Activated CD4-positive, alpha-beta memory T cell treated with anti-CD3 and anti-CD28 coated beads for 36 hours (primary cell): ENCODE measurements around the gene PGGHG. TPM values are rescaled to one million over a fixed set of nuclear protein-coding genes. Genes with fewer than 3 reads are reported as not detected.

Source experiments
- CTCF ChIA-PET: fragments of 350-600 bp; sonication (Branson Sonifier 250); formaldehyde crosslinking; loops from one replicate; lab custom pipeline; 2021; ENCODE audit warnings: antibody characterized with exemption, inconsistent platforms; lab: Charles Lee
- POLR2A ChIA-PET: fragments of 350-600 bp; sonication (Branson Sonifier 250); formaldehyde crosslinking; loops from one replicate; lab custom pipeline; 2021; ENCODE audit warnings: antibody characterized with exemption; lab: Charles Lee
- DNase-seq: peaks from one replicate; pipeline ENCODE4 v3.0.0-alpha.2; 2020
- H3K27ac Mint-ChIP-seq: one replicate; pipeline ENCODE4 v1.8.0; 2021; ENCODE audit warnings: mixed read lengths
- H3K27me3 Mint-ChIP-seq: one replicate; pipeline ENCODE4 v1.8.0; 2021; ENCODE audit warnings: mixed read lengths
- H3K36me3 Mint-ChIP-seq: one replicate; pipeline ENCODE4 v1.8.0; 2021; ENCODE audit warnings: mixed read lengths
- H3K4me1 Mint-ChIP-seq: one replicate; pipeline ENCODE4 v1.8.0; 2021; ENCODE audit warnings: low read depth, mixed read lengths
- H3K4me3 Mint-ChIP-seq: one replicate; pipeline ENCODE4 v1.8.0; 2021; ENCODE audit warnings: mild to moderate bottlenecking, mixed read lengths
- H3K9me3 Mint-ChIP-seq: one replicate; pipeline ENCODE4 v1.8.0; 2021; ENCODE audit warnings: mixed read lengths
- intact Hi-C: fragments of 100-400 bp; cut with micrococcal nuclease; formaldehyde crosslinking; loops from one replicate; pipeline ENCODE4 v1.15.1; 2023
- total RNA-seq, 2 experiments: library from RNA; stranded (reverse); gene quantifications; one replicate each; pipeline ENCODE4 v1.2.3, GENCODE V29; 2021

The PGGHG gene
- total RNA-seq, 2 experiments from 2014 or later: 74.3 to 75.0 TPM

DNA sequence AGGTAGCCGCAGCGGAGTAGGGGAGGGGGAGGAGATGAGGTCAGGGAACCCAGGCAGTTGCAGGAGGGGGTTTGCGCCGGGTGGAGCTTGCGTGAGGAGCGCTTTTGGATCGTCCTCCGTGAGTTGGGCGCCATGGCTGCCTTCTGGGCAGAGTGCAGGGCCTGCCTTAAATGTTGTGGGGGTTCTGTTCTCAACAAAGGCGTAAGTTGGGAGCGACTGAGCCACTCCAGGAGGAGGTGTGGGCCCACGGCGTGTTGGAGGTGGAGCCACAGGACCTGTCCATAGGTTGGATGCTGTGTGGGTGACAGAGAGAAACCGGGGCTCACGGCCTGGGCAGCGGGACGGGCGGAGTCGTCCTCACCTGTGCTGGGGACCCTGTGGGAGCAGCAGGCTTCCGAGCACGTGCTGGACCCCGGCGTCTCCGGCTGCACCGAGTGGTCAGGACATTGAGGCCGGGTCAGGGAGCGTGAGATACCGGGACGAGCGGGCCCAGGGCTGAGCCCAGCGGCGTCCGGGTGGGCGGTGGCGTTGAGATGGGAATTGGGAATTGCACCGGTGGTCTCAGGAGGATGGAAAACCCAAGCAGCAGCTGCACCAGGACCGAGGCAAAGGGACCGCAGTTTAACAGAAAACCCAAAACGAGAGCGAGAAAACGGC, 977 bp upstream of the PGGHG start:
- peaks cover 4% of the 10 kb centered on the region for H3K36me3 Mint-ChIP-seq

DNA sequence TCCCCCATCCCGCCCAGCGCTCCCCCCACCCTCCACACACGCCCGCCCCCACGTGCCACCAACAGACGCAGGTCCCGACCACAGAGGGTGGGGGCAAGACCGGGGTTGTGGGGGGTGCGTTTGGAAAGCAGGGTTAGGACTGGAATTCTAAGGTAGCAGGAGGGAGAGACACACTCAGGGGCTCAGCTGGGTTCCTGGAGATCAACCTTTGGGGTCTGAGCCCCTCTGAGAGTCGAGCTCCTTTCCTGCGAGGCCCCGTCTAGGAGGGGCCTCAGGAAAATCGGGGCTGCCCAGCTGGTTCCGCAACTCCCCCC, 429 bp downstream of the PGGHG start:
- Mint-ChIP-seq H3K36me3 (peaks cover 4% of the 10 kb centered on the region), H3K27ac (no peak overlapping the region), H3K9me3 (no peaks in the 10 kb centered on the region), H3K4me3 (peak overlapping the region; percentile 65), H3K27me3 (no peaks in the 10 kb centered on the region), H3K4me1 (peaks cover 24% of the 10 kb centered on the region)
- CTCF ChIA-PET: interaction anchor here (0.8 to 1.3 kb wide), 2 partner anchors 21 to 38 kb away, joined by 3 read pairs; no protein-coding TSS in a partner anchor
- POLR2A ChIA-PET: interaction anchor here (1.6 kb wide), 1 partner anchor 82 kb away, joined by 4 read pairs; the partner anchor contains the start of genes BET1L and RIC8A
- intact Hi-C loops: loop anchor here (5.0 kb wide), 1 partner anchor 52 kb away; the partner anchor contains the start of genes PSMD13 and SIRT3
- DNase-seq: peak; percentile 22

More for the DNA sequence above, 977 bp upstream of the PGGHG start:
- intact Hi-C loops: loop anchor here (2.0 to 5.0 kb wide), 3 partner anchors 19 to 51 kb away; partner anchors contain the start of genes PSMD13 and SIRT3
- H3K4me1 Mint-ChIP-seq: peaks cover 31% of the 10 kb centered on the region
- H3K9me3 Mint-ChIP-seq: no peaks in the 10 kb centered on the region
- peak; percentile 73 for DNase-seq
- H3K27me3 Mint-ChIP-seq: no peaks in the 10 kb centered on the region
- CTCF ChIA-PET: interaction anchor here (0.7 to 2.3 kb wide), 6 partner anchors 25 to 109 kb away, joined by 3 to 15 read pairs (median 4); no protein-coding TSS in a partner anchor
- H3K4me3 Mint-ChIP-seq: peak overlapping the region; percentile 96
- POLR2A ChIA-PET: interaction anchor here (0.6 to 2.3 kb wide), 6 partner anchors 19 to 81 kb away, joined by 3 to 9 read pairs (median 4); partner anchors contain the start of genes BET1L and RIC8A
- peak overlapping the region; percentile 95 for H3K27ac Mint-ChIP-seq

DNA sequence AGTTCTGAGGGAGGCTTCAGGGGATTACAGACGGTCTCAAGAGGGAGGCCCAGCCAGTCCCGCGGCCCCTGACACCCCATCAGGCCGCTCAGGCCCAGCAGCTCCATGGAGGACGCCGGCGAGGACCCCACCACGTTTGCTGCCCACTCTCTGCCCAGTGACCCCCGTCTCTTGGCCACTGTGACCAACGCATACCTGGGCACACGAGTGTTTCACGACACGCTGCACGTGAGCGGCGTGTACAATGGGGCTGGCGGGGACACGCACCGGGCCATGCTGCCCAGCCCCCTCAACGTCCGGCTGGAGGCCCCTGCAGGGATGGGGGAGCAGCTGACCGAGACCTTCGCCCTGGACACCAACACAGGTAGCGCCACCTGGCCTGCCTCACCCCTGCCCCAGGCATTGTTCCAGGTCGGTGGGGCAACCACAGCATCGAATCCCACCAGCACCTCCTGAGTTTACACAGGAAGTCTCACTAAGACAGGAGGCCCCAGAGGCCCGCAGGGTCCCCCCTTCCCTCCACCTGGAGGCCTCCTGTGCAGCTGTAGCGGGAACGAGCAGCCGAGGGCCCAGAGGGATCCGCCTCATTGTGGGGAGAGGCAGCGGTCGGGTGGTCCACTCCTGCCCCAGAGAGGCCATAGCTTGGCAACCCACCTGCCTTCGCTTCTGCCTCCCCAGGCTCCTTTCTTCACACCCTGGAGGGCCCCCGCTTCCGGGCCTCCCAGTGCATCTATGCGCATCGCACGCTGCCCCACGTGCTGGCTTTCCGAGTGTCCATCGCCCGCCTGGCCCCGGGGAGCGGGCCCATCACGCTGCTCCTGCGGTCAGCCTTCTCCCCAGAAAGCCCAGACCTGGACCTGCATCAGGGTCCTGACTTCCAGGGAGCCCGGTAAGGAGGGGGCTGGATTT, 1.0 kb downstream of the PGGHG start:
- peak overlapping the region; percentile 65 for H3K4me3 Mint-ChIP-seq
- H3K9me3 Mint-ChIP-seq: no peaks in the 10 kb centered on the region
- H3K27me3 Mint-ChIP-seq: no peaks in the 10 kb centered on the region
- DNase-seq: peak; percentile 10
- ChIA-PET POLR2A (no interaction called here), CTCF (interaction anchor here (1.2 to 1.3 kb wide), 2 partner anchors 10 to 39 kb away, joined by 3 read pairs; no protein-coding TSS in a partner anchor)
- H3K4me1 Mint-ChIP-seq: peaks cover 24% of the 10 kb centered on the region
- peak overlapping the region; percentile 38 for H3K27ac Mint-ChIP-seq
- intact Hi-C loops: loop anchor here (5.0 kb wide), 1 partner anchor 53 kb away; the partner anchor contains the start of genes PSMD13 and SIRT3
- H3K36me3 Mint-ChIP-seq: peaks cover 4% of the 10 kb centered on the region

DNA sequence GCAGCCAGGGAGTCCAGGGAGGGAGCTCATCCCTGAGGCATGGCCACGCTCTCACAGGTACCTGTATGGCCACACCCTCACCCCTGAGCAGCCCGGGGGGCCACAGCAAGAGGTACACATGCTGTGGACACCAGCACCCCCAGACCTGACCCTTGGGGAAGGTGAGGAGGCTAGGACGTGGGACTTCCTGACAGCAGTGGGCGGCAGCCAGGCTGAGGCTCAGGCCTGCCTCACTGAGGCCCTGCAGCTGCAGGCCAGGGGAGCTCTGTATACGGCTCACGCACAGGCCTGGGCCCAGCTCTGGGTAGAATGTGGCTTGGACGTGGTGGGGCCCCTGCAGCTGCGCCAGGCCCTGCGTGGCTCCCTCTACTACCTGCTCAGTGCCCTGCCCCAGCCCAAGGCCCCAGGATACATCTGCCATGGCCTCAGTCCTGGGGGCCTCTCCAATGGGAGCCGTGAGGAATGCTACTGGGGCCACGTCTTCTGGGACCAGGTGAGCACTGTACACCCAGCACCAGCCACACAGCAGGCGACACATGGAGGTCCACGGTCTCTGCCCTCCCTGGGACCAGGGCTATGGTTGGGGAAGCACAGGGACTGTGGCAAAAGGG, 1.8 kb downstream of the PGGHG start:
- Mint-ChIP-seq H3K4me1 (peaks cover 24% of the 10 kb centered on the region), H3K36me3 (peaks cover 4% of the 10 kb centered on the region), H3K4me3 (peak overlapping the region; percentile 41), H3K9me3 (no peaks in the 10 kb centered on the region), H3K27ac (no peak overlapping the region), H3K27me3 (no peaks in the 10 kb centered on the region)
- peak; percentile 10 for DNase-seq
- CTCF ChIA-PET: interaction anchor here (1.2 to 2.0 kb wide), 2 partner anchors 11 to 15 kb away, joined by 3 to 6 read pairs; no protein-coding TSS in a partner anchor
- POLR2A ChIA-PET: no interaction called here
- intact Hi-C loops: no loop called here

DNA sequence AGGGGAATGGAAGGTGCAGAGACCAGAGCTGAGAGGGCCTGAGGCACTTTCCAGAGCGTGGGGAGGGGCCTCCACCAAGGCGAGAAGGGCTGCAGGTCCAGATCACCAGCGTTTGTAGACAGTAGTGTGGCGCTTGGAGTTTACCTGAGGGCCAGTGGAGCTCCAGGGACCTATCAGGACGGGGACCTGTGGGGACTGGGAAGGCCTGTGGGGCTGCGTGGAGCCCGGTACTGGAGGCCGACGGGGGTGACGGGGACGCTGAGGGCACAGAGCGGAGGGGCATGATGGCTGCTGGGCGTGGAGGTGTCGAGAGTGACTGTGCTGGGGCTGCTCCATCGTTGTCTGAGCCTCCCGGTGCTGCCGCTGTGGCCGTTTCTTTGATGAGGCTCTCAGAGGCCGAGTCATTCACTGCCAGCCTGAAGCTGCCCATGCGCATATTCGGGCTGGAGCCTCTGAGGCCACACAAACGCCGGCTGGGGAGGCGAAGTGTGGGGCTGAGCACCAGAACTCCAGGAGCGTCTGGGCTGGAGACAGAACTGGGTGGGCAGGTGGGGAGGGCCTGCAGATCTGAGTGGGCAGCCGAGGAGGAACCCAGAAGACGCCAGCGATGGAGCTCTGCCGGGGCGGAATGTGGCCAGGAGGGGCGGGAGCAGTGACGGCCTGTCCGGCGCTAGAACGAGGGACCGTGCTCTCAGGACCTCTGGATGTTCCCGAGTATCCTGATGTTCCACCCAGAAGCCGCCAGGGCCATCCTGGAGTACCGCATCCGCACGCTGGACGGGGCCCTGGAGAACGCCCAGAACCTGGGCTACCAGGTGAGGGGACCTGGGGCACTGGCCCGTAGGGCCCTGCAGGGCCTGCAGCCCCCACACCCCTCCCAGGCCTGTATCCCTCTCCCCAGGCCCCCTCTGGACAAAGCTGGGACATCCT, 2.6 kb downstream of the PGGHG start:
- intact Hi-C loops: no loop called here
- Mint-ChIP-seq H3K4me1 (peaks cover 24% of the 10 kb centered on the region), H3K4me3 (peak overlapping the region; percentile 7), H3K36me3 (peaks cover 4% of the 10 kb centered on the region), H3K27me3 (no peaks in the 10 kb centered on the region), H3K27ac (peak overlapping the region; percentile 10), H3K9me3 (no peaks in the 10 kb centered on the region)
- POLR2A ChIA-PET: no interaction called here
- DNase-seq: no peak
- CTCF ChIA-PET: interaction anchor here (1.2 to 2.0 kb wide), 2 partner anchors 12 to 14 kb away, joined by 3 to 6 read pairs; no protein-coding TSS in a partner anchor

DNA sequence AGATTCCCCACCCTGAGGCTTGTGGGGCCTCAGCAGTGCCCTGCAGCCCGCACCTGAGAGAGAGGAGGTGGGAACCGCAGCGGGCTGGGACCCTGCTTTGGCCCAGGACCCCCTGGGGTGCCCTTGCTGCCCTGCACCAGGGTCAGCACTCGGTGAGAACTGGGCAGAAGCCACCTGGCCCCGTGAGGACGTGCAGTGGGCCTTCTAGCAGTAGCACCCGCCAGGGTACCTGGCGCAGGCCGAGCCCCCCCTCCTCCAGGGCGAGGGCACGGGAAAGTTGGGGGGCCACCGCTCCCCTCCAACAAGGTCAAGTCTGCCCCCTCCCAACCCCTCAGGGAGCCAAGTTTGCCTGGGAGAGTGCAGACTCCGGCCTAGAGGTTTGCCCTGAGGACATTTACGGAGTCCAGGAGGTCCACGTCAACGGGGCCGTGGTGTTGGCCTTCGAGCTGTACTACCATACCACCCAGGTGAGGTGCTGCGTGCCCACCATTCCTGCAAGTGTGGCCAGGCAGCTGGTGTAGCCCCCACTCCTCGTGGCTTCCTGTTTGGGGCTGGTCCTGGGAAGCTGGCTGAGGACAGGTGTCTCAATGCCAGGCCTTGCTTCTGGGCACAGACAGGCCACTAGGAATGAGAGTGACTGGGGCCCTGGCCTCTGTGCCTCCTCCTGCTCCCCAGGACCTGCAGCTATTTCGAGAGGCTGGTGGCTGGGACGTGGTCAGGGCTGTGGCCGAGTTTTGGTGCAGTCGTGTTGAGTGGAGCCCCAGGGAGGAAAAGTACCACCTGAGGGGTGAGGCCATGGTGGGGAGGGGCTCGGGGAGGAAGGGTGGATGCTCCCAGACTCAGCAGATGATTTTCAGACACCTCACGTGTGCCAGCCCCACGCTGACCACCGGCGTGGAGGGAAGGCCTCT, 3.5 kb downstream of the PGGHG start:
- peaks cover 20% of the 10 kb centered on the region for H3K4me1 Mint-ChIP-seq
- intact Hi-C loops: no loop called here
- H3K36me3 Mint-ChIP-seq: peaks cover 4% of the 10 kb centered on the region
- no peak for DNase-seq
- CTCF ChIA-PET: interaction anchor here (2.0 kb wide), 1 partner anchor 13 kb away, joined by 6 read pairs; no protein-coding TSS in a partner anchor
- no peaks in the 10 kb centered on the region for H3K9me3 Mint-ChIP-seq
- H3K27me3 Mint-ChIP-seq: no peaks in the 10 kb centered on the region
- POLR2A ChIA-PET: no interaction called here
- H3K27ac Mint-ChIP-seq: no peak overlapping the region
- no peak overlapping the region for H3K4me3 Mint-ChIP-seq

DNA sequence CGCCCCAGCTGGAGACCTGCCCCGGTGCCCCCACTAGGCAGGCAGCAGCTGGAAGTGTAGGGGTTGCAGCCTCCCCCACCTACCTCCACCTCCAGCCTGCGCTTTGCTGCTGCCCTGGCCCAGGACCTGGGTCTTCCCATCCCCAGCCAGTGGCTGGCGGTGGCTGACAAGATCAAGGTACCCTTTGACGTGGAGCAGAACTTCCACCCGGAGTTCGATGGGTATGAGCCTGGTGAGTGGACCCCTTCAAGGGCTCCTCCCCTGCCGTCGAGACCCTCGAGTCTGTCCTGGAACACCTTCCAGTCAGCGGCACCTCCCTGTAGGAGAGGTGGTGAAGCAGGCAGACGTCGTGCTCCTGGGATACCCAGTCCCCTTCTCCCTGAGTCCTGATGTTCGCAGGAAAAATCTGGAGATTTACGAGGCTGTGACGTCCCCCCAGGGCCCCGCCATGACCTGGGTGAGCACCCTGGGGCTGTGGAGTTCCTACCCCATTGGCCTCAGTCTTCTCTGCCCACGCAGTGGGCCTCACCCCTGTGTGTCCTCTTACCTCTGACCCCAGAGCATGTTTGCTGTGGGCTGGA, 4.4 kb downstream of the PGGHG start:
- no peaks in the 10 kb centered on the region for H3K9me3 Mint-ChIP-seq
- CTCF ChIA-PET: no interaction called here
- H3K27me3 Mint-ChIP-seq: no peaks in the 10 kb centered on the region
- H3K36me3 Mint-ChIP-seq: no peaks in the 10 kb centered on the region
- intact Hi-C loops: no loop called here
- peaks cover 17% of the 10 kb centered on the region for H3K4me1 Mint-ChIP-seq
- DNase-seq: no peak
- no peak overlapping the region for H3K27ac Mint-ChIP-seq
- POLR2A ChIA-PET: no interaction called here
- no peak overlapping the region for H3K4me3 Mint-ChIP-seq

DNA sequence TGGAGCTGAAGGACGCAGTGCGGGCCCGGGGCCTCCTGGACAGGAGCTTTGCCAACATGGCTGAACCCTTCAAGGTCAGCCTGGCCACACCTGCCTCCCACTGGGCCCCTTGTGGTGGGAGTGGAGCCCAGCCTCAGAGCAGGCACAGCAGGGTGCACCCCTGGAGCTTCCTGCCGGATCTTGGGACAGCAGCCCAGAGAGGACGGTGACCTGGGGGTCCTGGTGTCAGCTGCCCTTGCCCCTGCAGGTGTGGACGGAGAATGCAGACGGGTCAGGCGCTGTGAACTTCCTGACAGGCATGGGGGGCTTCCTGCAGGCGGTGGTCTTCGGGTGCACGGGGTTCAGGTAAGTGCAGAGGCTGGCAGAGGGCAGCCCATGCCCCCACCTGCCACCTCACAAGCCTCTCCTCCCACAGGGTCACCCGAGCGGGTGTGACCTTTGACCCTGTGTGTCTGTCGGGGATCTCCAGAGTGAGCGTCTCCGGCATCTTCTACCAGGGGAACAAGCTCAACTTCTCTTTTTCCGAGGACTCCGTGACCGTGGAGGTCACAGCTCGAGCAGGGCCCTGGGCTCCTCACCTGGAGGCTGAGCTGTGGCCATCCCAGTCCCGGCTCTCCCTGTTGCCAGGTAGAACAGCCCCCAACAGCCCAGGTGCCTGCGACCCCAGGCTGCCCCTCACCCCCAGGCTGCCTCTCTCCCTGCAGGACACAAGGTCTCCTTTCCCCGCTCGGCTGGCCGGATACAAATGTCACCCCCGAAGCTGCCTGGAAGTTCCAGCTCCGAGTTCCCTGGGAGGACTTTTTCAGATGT, 5.1 kb downstream of the PGGHG start:
- peaks cover 17% of the 10 kb centered on the region for H3K4me1 Mint-ChIP-seq
- ChIA-PET POLR2A (no interaction called here), CTCF (no interaction called here)
- no peaks in the 10 kb centered on the region for H3K36me3 Mint-ChIP-seq
- no peaks in the 10 kb centered on the region for H3K27me3 Mint-ChIP-seq
- no peak overlapping the region for H3K4me3 Mint-ChIP-seq
- intact Hi-C loops: no loop called here
- H3K27ac Mint-ChIP-seq: no peak overlapping the region
- no peak for DNase-seq
- no peaks in the 10 kb centered on the region for H3K9me3 Mint-ChIP-seq

DNA sequence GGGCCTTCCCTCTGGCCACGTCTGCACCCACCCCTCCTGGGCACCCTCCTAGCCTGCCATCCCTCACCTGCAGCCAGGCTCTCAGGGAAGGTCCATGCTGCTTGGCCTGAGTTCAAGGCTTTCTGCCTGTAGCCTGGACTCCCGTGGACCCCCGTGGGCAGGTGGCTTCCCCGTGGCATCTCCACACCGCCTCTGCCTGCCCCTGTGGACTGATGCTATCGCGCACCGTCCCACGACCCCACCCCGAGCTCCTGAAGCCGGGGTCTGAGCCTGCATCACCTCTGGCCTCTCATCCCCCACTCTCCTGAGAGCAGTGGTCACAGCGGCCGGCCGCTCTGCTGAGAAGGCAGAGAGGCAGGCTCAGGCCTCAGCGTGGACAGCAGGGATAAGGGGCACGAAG, 5.9 kb downstream of the PGGHG start:
- no peaks in the 10 kb centered on the region for H3K36me3 Mint-ChIP-seq
- POLR2A ChIA-PET: no interaction called here

More for the DNA sequence above, 5.9 kb downstream of the PGGHG start:
- H3K4me1 Mint-ChIP-seq: peaks cover 16% of the 10 kb centered on the region
- peaks cover 1% of the 10 kb centered on the region for H3K27me3 Mint-ChIP-seq
- no peak for DNase-seq
- CTCF ChIA-PET: no interaction called here
- H3K9me3 Mint-ChIP-seq: no peaks in the 10 kb centered on the region
- intact Hi-C loops: no loop called here
- H3K4me3 Mint-ChIP-seq: no peak overlapping the region
- no peak overlapping the region for H3K27ac Mint-ChIP-seq
